LoVo (cell line): ENCODE results near the gene TCOF1.
"Not testable (repeated sequence)": the region's sequence is repeated elsewhere in the genome, so short reads cannot be mapped to it uniquely, and the experiment has no call there.

Experiments
- DNase-seq: peaks from one replicate; pipeline ENCODE4 v3.0.0-alpha.2; 2016; ENCODE audit warnings: low spot score

The TCOF1 gene

GRCh38 chr5:150406103-150406722 lies 48.7 kb downstream of the TCOF1 start:
- DNase-seq: no peak

- DNase-seq: no peak
These were observed 49.2 kb downstream of the TCOF1 start for GRCh38 chr5:150406723-150407095.

DNA sequence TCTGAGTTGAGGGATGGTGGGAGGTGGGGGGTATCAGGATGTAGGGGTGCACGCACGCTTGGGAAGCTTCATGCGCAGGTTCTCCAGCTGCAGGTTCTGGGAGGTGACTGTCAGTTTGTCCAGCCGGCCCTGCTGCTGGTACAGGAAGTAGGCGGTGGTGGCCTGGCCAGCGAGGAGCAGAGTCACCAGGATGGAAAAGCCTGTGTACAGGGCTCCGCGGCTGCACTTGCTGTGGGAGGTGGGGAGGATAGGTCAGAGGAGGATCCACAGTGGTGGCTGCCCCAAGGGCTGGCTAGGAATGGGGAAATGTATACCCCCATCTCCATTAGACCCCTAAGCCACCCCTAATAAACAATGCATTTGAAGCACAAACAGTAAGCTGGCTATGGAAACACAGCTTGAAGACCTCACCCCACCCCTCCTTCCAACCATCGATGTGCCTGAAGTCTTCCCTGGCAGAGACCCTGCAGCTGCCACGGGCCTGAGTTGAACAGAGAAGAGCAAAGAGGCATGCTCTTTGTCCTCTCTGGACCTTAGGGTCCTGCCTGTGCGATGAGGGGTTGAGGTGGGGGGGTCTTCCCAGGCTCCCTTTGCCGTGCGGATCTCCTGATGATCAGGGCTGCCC lies 49.7 kb downstream of the TCOF1 start:
- DNase-seq: no peak

DNA sequence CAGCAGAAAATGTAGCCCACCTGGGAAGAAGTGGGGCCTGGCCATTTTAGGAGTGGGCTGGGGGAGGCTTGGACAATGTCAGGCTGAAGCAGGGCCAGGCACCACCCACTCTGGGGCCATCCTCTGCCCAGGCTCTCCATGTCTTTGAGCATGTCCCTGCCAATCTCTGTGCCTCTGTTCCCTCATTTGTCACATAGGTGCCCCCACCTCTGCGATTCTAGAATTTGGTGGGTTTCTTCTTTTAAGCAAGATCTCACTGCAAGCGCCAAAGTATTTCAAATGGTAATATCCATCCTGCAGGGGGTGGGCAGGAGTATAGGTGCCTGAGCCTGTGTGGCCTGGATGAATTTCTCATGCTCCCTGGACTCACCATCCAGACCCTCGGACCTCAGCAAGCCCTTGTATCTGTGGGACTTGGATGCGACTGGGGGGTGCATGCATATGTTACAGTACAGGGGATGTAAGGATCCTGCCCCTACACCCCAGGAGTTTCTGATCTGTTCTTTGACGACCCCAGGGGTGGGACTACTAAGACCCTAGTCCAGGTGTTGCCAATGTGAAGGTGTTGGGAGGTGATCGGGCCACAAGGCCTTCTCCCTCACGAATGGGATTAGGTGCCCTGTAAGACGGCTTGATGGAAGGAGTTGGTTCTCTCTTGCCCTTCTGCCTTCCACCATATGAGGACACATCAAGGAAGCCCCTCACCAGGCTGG lies 50.9 kb downstream of the TCOF1 start:
- DNase-seq: no peak

DNA sequence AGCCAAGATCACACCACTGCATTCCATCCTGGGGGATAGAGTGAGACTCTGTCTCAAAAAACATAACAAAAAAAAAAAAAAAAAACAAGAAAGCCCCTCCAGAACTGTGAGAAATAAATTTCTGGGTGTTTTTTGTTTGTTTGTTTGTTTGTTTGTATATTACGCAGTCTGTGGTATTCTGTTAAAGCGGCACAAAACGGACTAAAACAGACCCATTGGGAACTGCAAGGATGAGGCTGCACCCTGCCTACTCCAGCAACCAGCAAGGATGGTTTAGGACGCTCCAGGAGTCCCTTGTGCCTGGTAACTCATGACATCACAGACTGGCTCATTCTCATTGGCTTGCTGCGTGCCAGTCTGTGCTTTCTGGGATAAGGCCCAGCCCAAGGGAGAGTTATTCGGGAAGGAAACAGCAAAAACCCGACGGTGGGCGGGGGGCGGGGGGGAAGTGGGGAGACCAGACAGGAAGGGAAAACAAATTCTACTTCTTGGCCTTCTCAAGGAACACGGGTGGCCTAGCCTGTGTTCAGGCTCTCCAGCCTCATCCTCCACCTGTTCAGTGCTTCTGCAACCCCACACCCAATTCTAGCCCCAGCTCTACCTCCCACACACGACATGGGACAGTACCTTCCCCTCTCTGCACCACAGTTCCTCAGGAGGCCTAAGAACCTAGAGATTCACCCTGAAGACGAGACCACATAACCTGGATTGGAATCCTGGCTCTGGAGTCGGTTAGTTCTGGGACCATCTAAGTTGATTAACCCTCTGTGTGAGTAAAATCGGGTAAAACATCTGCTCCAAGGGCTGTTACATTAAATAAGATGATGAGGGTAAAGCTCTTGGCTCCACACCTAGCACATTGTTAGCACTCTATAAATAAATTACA lies 52.4 kb downstream of the TCOF1 start:
- DNase-seq: peak; percentile 78

DNA sequence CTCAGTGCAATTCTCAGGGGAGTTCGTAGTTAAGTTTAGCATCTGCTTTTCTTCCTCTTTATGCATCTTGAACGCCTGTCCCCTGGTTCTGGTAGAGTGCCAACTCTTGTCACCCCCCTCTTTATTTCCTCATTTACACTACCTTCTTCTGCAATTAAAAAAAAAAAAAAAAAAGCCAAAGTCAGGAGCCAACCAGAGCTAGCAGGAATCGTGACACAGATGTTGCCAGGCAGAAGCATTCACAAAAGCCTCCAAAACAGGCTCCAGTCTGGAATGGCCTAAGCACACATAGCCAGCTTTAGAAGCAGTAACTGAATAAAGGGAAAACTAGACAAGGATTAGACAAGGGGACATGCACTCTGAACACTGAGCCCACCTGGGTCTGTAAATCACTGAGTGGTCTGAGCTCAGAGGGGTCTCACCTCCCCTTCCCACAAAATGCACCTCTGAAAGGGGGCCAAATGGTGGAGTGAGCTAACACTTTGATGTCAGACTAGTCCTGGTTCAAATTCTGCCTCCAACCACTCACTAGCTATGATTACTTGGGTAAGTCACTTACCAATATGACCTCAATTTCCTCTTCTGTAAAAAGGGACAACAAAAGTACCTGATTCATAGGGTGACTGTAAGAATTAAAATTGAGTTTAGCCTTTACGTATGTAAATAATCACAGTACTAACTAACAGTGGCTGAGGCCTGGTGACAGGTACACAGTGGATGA lies 53.2 kb downstream of the TCOF1 start:
- peak; percentile 41 for DNase-seq

- DNase-seq: no peak
These were observed 53.9 kb downstream of the TCOF1 start for GRCh38 chr5:150411245-150411979.

- DNase-seq: no peak
These were observed 55.0 kb downstream of the TCOF1 start, which contains the start of gene CD74 for GRCh38 chr5:150412319-150413175. TSS of gene CD74 (minus strand) at chr5:150412910. CDS start at chr5:150412749, 161 bp downstream.

- no peak for DNase-seq
These were observed 55.8 kb downstream of the TCOF1 start for GRCh38 chr5:150413176-150413901.

GRCh38 chr5:150413902-150414790 lies 56.6 kb downstream of the TCOF1 start:
- not testable (repeated sequence) for DNase-seq

GRCh38 chr5:150419630-150420270 lies 62.3 kb downstream of the TCOF1 start:
- DNase-seq: no peak

- DNase-seq: no peak
These were observed 64.6 kb downstream of the TCOF1 start for GRCh38 chr5:150422075-150422474.

DNA sequence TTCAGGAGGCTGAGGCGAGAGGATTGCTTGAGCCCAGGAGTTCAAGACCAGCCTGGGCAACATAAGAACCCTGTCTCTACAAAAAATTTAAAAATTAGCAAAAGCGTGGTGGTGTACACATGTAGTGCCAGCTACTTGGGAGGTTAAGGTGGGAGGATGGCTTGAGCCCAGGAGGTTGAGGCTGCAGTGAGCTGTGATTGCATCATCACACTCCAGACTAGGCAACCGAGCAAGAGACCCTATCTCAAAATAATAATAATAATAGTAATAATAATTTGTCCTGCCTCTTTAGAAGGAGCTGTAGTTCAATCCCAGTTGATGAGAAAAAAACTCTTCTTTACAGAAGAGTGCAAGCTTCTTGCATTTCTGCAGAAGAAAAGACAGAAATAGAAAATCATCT lies 65.3 kb downstream of the TCOF1 start:
- DNase-seq: no peak

- not testable (repeated sequence) for DNase-seq
These were observed 68.7 kb downstream of the TCOF1 start for GRCh38 chr5:150426165-150426564.

GRCh38 chr5:150428106-150428876 lies 70.8 kb downstream of the TCOF1 start:
- DNase-seq: no peak

DNA sequence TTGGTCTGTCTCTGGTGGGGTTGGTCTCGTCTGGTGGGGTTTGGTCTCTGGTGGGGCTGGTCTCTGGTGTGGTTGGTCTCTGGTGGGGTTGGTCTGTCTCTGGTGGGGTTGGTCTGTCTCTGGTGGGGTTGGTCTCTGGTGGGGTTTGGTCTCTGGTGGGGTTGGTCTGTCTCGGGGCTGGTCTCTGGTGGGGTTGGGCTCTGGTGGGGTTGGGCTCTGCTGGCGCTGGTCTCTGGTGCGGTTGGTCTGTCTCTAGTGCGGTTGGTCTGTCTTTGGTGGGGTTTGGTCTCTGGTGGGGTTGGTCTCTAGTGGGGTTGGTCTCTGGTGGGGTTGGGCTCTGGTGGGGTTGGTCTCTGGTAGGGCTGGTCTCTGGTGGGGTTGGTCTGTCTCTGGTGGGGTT lies 71.5 kb downstream of the TCOF1 start:
- DNase-seq: no peak

DNA sequence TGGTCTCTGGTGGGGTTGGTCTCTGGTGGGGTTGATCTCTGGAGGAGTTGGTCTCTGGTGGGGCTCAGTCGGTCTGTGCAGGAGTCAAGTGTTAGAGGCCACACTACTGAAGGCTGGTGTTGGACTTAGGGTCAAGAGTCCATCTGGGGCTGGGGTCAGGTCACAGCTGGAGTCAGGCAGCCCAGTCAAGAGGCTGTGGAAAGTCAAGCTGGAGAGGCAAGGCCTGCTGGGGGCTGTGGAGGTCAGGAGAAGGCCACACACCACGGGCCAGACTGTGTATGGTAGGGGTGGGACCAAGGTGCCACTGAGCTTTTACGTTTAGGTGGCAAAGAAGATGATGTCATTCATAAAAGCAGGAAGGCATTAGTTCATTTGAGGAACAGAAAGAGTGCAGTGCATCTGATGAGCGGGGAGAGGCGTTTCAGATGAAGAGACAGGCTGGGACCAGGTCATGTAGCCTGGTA lies 71.9 kb downstream of the TCOF1 start:
- no peak for DNase-seq
